ENCODE results near the gene HRH2.

GRCh38 chr5:175728885-175729828 is 71.3 kb downstream of the HRH2 start:
- TF ChIP-seq, protein P1, sequence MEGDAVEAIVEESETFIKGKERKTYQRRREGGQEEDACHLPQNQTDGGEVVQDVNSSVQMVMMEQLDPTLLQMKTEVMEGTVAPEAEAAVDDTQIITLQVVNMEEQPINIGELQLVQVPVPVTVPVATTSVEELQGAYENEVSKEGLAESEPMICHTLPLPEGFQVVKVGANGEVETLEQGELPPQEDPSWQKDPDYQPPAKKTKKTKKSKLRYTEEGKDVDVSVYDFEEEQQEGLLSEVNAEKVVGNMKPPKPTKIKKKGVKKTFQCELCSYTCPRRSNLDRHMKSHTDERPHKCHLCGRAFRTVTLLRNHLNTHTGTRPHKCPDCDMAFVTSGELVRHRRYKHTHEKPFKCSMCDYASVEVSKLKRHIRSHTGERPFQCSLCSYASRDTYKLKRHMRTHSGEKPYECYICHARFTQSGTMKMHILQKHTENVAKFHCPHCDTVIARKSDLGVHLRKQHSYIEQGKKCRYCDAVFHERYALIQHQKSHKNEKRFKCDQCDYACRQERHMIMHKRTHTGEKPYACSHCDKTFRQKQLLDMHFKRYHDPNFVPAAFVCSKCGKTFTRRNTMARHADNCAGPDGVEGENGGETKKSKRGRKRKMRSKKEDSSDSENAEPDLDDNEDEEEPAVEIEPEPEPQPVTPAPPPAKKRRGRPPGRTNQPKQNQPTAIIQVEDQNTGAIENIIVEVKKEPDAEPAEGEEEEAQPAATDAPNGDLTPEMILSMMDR (IDR thresholded peaks at IDR 0.05; ENCODE audit: low read depth, low read length, poor library complexity, severe bottlenecking) = no peak
- no peak for TF ChIP-seq EZH2phosphoT487 (IDR thresholded peaks at IDR 0.05; ENCODE audit: borderline replicate concordance, low read length)
